ENCODE data around the gene GRPEL1.

Gene GRPEL1

DNA sequence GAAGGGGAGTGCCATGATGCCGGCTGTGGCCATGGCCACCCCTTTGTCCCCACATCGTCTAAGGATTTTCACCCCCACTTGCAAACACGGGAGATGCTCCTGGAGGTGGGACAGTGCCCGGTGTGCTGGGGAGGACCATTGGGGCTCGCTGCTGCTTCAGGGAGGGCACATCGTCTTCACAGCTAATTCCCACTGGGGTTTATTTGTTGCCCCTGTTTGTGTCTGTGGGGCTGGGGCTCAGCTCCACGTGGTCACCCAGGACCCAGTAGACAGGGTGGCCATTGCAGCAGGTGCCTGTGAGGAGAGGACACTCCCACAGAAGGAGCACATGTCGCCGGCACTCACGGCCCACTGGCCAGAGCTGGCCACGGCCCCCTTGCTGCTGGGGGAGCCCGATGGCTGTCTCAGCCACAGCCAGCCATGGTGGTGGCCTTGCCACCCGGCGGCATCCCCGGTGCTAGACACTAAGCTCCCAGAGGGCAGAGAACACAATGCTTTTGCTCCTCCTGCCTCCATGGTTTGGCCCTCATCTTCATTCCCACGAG lies 27.8 kb upstream of the GRPEL1 start:
- Histone ChIP-seq H4K20me1 (ENCODE audit: control insufficient read depth, insufficient read depth, low read depth, low read length) (no peaks in the 10 kb centered on the region), H3K79me2 (ENCODE audit: control insufficient read depth, low read length) (no peaks in the 10 kb centered on the region), H3K4me3 (ENCODE audit: low read length) (no peak overlapping the region), H3K27me3 (ENCODE audit: control insufficient read depth, low read length) (0 out of 2 replicates have a peak, but pooled peaks cover 2% of the 10 kb centered on the region), H3K4me2 (ENCODE audit: low read length) (no peak overlapping the region), H3K36me3 (ENCODE audit: control insufficient read depth, low read length) (no peaks in the 10 kb centered on the region), H3K27ac (ENCODE audit: low read depth, low read length) (no peak overlapping the region), H3F3A (ENCODE audit: control insufficient read depth, insufficient read depth) (no peaks in the 10 kb centered on the region), H3K9me2 (replicated peaks; ENCODE audit: control insufficient read depth, low read length) (no peaks in the 10 kb centered on the region), H3K4me1 (ENCODE audit: control insufficient read depth, low read length) (no peaks in the 10 kb centered on the region), H3K9me3 (ENCODE audit: control insufficient read depth, insufficient read depth, low read length) (no peaks in the 10 kb centered on the region)
- TF ChIP-seq, protein P1, sequence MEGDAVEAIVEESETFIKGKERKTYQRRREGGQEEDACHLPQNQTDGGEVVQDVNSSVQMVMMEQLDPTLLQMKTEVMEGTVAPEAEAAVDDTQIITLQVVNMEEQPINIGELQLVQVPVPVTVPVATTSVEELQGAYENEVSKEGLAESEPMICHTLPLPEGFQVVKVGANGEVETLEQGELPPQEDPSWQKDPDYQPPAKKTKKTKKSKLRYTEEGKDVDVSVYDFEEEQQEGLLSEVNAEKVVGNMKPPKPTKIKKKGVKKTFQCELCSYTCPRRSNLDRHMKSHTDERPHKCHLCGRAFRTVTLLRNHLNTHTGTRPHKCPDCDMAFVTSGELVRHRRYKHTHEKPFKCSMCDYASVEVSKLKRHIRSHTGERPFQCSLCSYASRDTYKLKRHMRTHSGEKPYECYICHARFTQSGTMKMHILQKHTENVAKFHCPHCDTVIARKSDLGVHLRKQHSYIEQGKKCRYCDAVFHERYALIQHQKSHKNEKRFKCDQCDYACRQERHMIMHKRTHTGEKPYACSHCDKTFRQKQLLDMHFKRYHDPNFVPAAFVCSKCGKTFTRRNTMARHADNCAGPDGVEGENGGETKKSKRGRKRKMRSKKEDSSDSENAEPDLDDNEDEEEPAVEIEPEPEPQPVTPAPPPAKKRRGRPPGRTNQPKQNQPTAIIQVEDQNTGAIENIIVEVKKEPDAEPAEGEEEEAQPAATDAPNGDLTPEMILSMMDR (IDR thresholded peaks at IDR 0.05; ENCODE audit: low read depth, low read length, poor library complexity, severe bottlenecking), result no peak
- TF ChIP-seq EZH2phosphoT487 (IDR thresholded peaks at IDR 0.05; ENCODE audit: borderline replicate concordance, low read length), result no peak

GRCh38 chr4:7094916-7095315 lies 27.1 kb upstream of the GRPEL1 start:
- Histone ChIP-seq H3K9me3 (ENCODE audit: control insufficient read depth, insufficient read depth, low read length) (no peaks in the 10 kb centered on the region), H3K36me3 (ENCODE audit: control insufficient read depth, low read length) (no peaks in the 10 kb centered on the region), H3F3A (ENCODE audit: control insufficient read depth, insufficient read depth) (no peaks in the 10 kb centered on the region), H3K9me2 (replicated peaks; ENCODE audit: control insufficient read depth, low read length) (no peaks in the 10 kb centered on the region), H3K4me3 (ENCODE audit: low read length) (no peak overlapping the region), H3K4me1 (ENCODE audit: control insufficient read depth, low read length) (no peaks in the 10 kb centered on the region), H3K4me2 (ENCODE audit: low read length) (no peak overlapping the region), H4K20me1 (ENCODE audit: control insufficient read depth, insufficient read depth, low read depth, low read length) (no peaks in the 10 kb centered on the region), H3K79me2 (ENCODE audit: control insufficient read depth, low read length) (no peaks in the 10 kb centered on the region), H3K27me3 (ENCODE audit: control insufficient read depth, low read length) (0 out of 2 replicates have a peak, but pooled peaks cover 2% of the 10 kb centered on the region), H3K27ac (ENCODE audit: low read depth, low read length) (no peak overlapping the region)
- no peak for TF ChIP-seq EZH2phosphoT487 (IDR thresholded peaks at IDR 0.05; ENCODE audit: borderline replicate concordance, low read length)
- TF ChIP-seq, protein P1 (IDR thresholded peaks at IDR 0.05; ENCODE audit: low read depth, low read length, poor library complexity, severe bottlenecking), result no peak

DNA sequence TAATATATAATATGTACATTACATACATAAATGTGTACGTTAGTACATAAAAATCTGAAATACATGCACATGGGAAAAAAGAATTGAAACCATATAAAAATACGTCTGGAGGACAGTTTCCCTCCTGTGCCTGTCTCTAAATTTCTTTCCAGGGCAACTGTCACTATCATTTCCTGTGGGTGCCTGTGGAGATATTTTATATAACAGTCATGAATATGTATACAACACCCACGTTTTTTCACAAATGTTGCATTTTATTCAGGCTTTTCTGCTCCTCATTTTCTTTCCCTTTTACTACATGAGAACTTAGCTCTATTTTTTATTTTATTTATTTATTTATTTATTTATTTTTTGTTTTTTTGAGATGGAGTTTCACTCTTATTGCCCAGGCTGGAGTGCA lies 24.2 kb upstream of the GRPEL1 start:
- H3K79me2 ChIP-seq (ENCODE audit: control insufficient read depth, low read length), result no peaks in the 10 kb centered on the region
- peaks cover 5% of the 10 kb centered on the region; the same call in 1 of the 2 replicates for H3K27me3 ChIP-seq (ENCODE audit: control insufficient read depth, low read length)
- no peaks in the 10 kb centered on the region for H3K9me2 ChIP-seq (replicated peaks; ENCODE audit: control insufficient read depth, low read length)
- no peak overlapping the region for H3K4me2 ChIP-seq (ENCODE audit: low read length)
- H3F3A ChIP-seq (ENCODE audit: control insufficient read depth, insufficient read depth), result no peaks in the 10 kb centered on the region
- TF ChIP-seq, protein P1 (IDR thresholded peaks at IDR 0.05; ENCODE audit: low read depth, low read length, poor library complexity, severe bottlenecking), result no peak
- TF ChIP-seq EZH2phosphoT487 (IDR thresholded peaks at IDR 0.05; ENCODE audit: borderline replicate concordance, low read length), result no peak
- H3K27ac ChIP-seq (ENCODE audit: low read depth, low read length), result no peak overlapping the region
- H4K20me1 ChIP-seq (ENCODE audit: control insufficient read depth, insufficient read depth, low read depth, low read length), result no peaks in the 10 kb centered on the region
- no peaks in the 10 kb centered on the region for H3K36me3 ChIP-seq (ENCODE audit: control insufficient read depth, low read length)
- no peaks in the 10 kb centered on the region for H3K9me3 ChIP-seq (ENCODE audit: control insufficient read depth, insufficient read depth, low read length)
- H3K4me1 ChIP-seq (ENCODE audit: control insufficient read depth, low read length), result no peaks in the 10 kb centered on the region
- no peak overlapping the region for H3K4me3 ChIP-seq (ENCODE audit: low read length)
